Vagina (tissue), 2 donors: ENCODE measurements around the gene KIF26A. TPM values are rescaled to one million over a fixed set of nuclear protein-coding genes. Genes with fewer than 3 reads are reported as not detected.

ENCODE experiments used
- DNase-seq, 2 donors: peaks; one replicate each; pipeline ENCODE4 v3.0.0-alpha.2; 2017; ENCODE audit errors: extremely low spot score in 2 of 2
- H3K27ac ChIP-seq: fragments of 200-600 bp; sonication (generic); one replicate; pipeline ENCODE4 v1.5.1; 2019
- H3K27me3 ChIP-seq: fragments of 200-600 bp; sonication (generic); one replicate; pipeline ENCODE4 v1.5.1; 2019
- H3K36me3 ChIP-seq, 2 donors: fragments of 200-600 bp; sonication (generic); one replicate each; pipeline ENCODE4 v1.5.1; 2017 to 2019
- H3K4me1 ChIP-seq: fragments of 200-600 bp; sonication (generic); one replicate; pipeline ENCODE4 v1.5.1; 2019
- H3K4me3 ChIP-seq, 2 donors: fragments of 200-600 bp; sonication (generic); 1 replicate in 1 of 2; 2 replicates in 1 of 2; pipeline ENCODE4 v1.5.1; 2016 to 2019
- H3K9me3 ChIP-seq: fragments of 200-600 bp; sonication (generic); one replicate; pipeline ENCODE4 v1.5.1; 2019
- CTCF ChIP-seq, 3 experiments: fragments of 450-650 bp in 2 of 3; fragments of 200-600 bp in 1 of 3; sonication (generic) in 1 of 3; IDR thresholded peaks; one replicate each; pipeline ENCODE4 v1.5.1; 2017 to 2019; ENCODE audit warnings: antibody characterized with exemption in 3 of 3, mild to moderate bottlenecking in 2 of 3, moderate library complexity in 2 of 3
- POLR2A ChIP-seq, 2 donors: fragments of 450-650 bp; IDR thresholded peaks; one replicate each; pipeline ENCODE4 v1.6.1; 2017; ENCODE audit warnings: antibody characterized with exemption in 2 of 2, mild to moderate bottlenecking in 2 of 2, moderate library complexity in 2 of 2
- POLR2AphosphoS5 ChIP-seq, 2 donors: sonication (generic); formaldehyde crosslinking; IDR thresholded peaks; one replicate each; pipeline ENCODE4 v1.9.0; 2017; ENCODE audit warnings: antibody characterized with exemption in 2 of 2, mild to moderate bottlenecking in 2 of 2, low read depth in 1 of 2; ENCODE audit not compliant: insufficient read depth in 1 of 2
- intact Hi-C: fragments of 100-400 bp; cut with DNase I; formaldehyde crosslinking; loops from one replicate; pipeline ENCODE4 v1.15.1; 2023
- total RNA-seq: library from RNA; depleted of rRNA; stranded (reverse); fragments of >200 nt; gene quantifications from one replicate; pipeline ENCODE4 v1.2.3, GENCODE V29; 2016

The KIF26A gene
- total RNA-seq, 1 donor from 2014 or later = 2.7 TPM

GRCh38 chr14:104134061-104134965, 4.1 kb upstream of the KIF26A start:
- TF ChIP-seq CTCF (IDR thresholded peaks at IDR 0.05) (no peak), POLR2A (IDR thresholded peaks at IDR 0.05) (no peak), POLR2AphosphoS5 (IDR thresholded peaks at IDR 0.05; ENCODE audit: insufficient read depth in 1 of 2, low read depth in 1 of 2) (no peak)
- no peak overlapping the region for H3K27ac ChIP-seq
- H3K27me3 ChIP-seq = no peaks in the 10 kb centered on the region
- no peak for DNase-seq
- H3K9me3 ChIP-seq = peaks cover 4% of the 10 kb centered on the region
- no peak overlapping the region for H3K4me3 ChIP-seq
- H3K36me3 ChIP-seq = no peaks in the 10 kb centered on the region
- intact Hi-C loops = loop anchor here (10.0 kb wide), 1 partner anchor 430 kb away; no protein-coding TSS in a partner anchor
- peaks cover 39% of the 10 kb centered on the region for H3K4me1 ChIP-seq

GRCh38 chr14:104135121-104135903, 3.1 kb upstream of the KIF26A start:
- Histone ChIP-seq H3K4me1 (peaks cover 48% of the 10 kb centered on the region), H3K27me3 (no peaks in the 10 kb centered on the region), H3K27ac (no peak overlapping the region), H3K9me3 (no peaks in the 10 kb centered on the region), H3K4me3 (no peak overlapping the region), H3K36me3 (no peaks in the 10 kb centered on the region)
- no peak for DNase-seq
- TF ChIP-seq CTCF (IDR thresholded peaks at IDR 0.05) (no peak), POLR2AphosphoS5 (IDR thresholded peaks at IDR 0.05; ENCODE audit: insufficient read depth in 1 of 2, low read depth in 1 of 2) (no peak), POLR2A (IDR thresholded peaks at IDR 0.05) (no peak)
- intact Hi-C loops = loop anchor here (5.0 to 10.0 kb wide), 2 partner anchors 429 to 502 kb away; no protein-coding TSS in a partner anchor

- Histone ChIP-seq H3K9me3 (no peaks in the 10 kb centered on the region), H3K27ac (no peak overlapping the region), H3K27me3 (no peaks in the 10 kb centered on the region), H3K4me3 (peak overlapping the region in 1 of 2 donors; percentile 6), H3K4me1 (peaks cover 48% of the 10 kb centered on the region), H3K36me3 (no peaks in the 10 kb centered on the region)
- no peak for DNase-seq
- intact Hi-C loops = loop anchor here (5.0 to 10.0 kb wide), 2 partner anchors 429 to 501 kb away; no protein-coding TSS in a partner anchor
- no peak for TF ChIP-seq CTCF (IDR thresholded peaks at IDR 0.05)
- no peak for TF ChIP-seq POLR2AphosphoS5 (IDR thresholded peaks at IDR 0.05; ENCODE audit: insufficient read depth in 1 of 2, low read depth in 1 of 2)
- TF ChIP-seq POLR2A (IDR thresholded peaks at IDR 0.05) = no peak
Measured at GRCh38 chr14:104135904-104136471, 2.4 kb upstream of the KIF26A start.

- Histone ChIP-seq H3K9me3 (no peaks in the 10 kb centered on the region), H3K27ac (no peak overlapping the region), H3K27me3 (no peaks in the 10 kb centered on the region), H3K4me1 (peaks cover 48% of the 10 kb centered on the region), H3K4me3 (peak overlapping the region; percentile 52 to 56), H3K36me3 (no peaks in the 10 kb centered on the region)
- no peak for DNase-seq
- intact Hi-C loops = loop anchor here (5.0 to 10.0 kb wide), 2 partner anchors 428 to 501 kb away; no protein-coding TSS in a partner anchor
- TF ChIP-seq CTCF (IDR thresholded peaks at IDR 0.05) = no peak
- TF ChIP-seq POLR2A (IDR thresholded peaks at IDR 0.05) = no peak
- TF ChIP-seq POLR2AphosphoS5 (IDR thresholded peaks at IDR 0.05; ENCODE audit: insufficient read depth in 1 of 2, low read depth in 1 of 2) = no peak
Measured at GRCh38 chr14:104136472-104137296, 1.7 kb upstream of the KIF26A start.
